Endothelial cell (in vitro differentiated cells): ENCODE data around the gene UBAP1L. TPM values are rescaled to one million over a fixed set of nuclear protein-coding genes. Genes with fewer than 3 reads are reported as not detected.

ENCODE experiments used
- DNase-seq: peaks from one replicate; pipeline ENCODE4 v3.0.0; 2021; ENCODE audit warnings: low spot score
- H3K27ac Mint-ChIP-seq: one replicate; pipeline ENCODE4 v1.8.0; 2021; ENCODE audit warnings: mixed read lengths, inconsistent platforms; ENCODE audit not compliant: unreplicated experiment
- H3K27me3 Mint-ChIP-seq: one replicate; pipeline ENCODE4 v1.8.0; 2021; ENCODE audit warnings: mild to moderate bottlenecking, moderate library complexity, mixed read lengths, inconsistent platforms; ENCODE audit not compliant: unreplicated experiment
- H3K36me3 Mint-ChIP-seq: one replicate; pipeline ENCODE4 v1.8.0; 2021; ENCODE audit warnings: mild to moderate bottlenecking, low read depth, mixed read lengths, inconsistent platforms; ENCODE audit not compliant: unreplicated experiment
- H3K4me1 Mint-ChIP-seq: one replicate; pipeline ENCODE4 v1.8.0; 2021; ENCODE audit warnings: mild to moderate bottlenecking, mixed read lengths, inconsistent platforms; ENCODE audit not compliant: unreplicated experiment
- H3K4me3 Mint-ChIP-seq: one replicate; pipeline ENCODE4 v1.8.0; 2021; ENCODE audit warnings: mild to moderate bottlenecking, mixed read lengths, inconsistent platforms; ENCODE audit not compliant: unreplicated experiment
- H3K9me3 Mint-ChIP-seq: one replicate; pipeline ENCODE4 v1.8.0; 2021; ENCODE audit warnings: mixed read lengths, inconsistent platforms; ENCODE audit not compliant: unreplicated experiment
- CTCF ChIP-seq: fragments of 200-600 bp; sonication (generic); IDR thresholded peaks from one replicate; pipeline ENCODE4 v1.5.0; 2021; ENCODE audit warnings: antibody characterized with exemption; ENCODE audit not compliant: unreplicated experiment
- total RNA-seq: library from RNA; stranded (reverse); fragmentation: NEBNext Ultra II Directional; extraction: Animal tissue kit (Norgen Biotek cat#: 25700); gene quantifications from one replicate; pipeline ENCODE4 v1.2.1, GENCODE V29; 2021; ENCODE audit not compliant: unreplicated experiment

UBAP1L gene
- total RNA-seq, 1 donor from 2014 or later: 1.8 TPM

GRCh38 chr15:65133548-65134200 lies 18.7 kb upstream of the UBAP1L start, which contains the start of gene PDCD7:
TSS of gene PDCD7 (minus strand) at chr15:65133808. CDS start at chr15:65133781, 27 bp downstream.
- Mint-ChIP-seq H3K27me3 (peaks cover 12% of the 10 kb centered on the region), H3K4me3 (peak within 1 kb of the TSS; percentile 97), H3K4me1 (peaks cover 15% of the 10 kb centered on the region), H3K9me3 (peaks cover 6% of the 10 kb centered on the region), H3K36me3 (peaks cover 13% of the 10 kb centered on the region), H3K27ac (peak within 1 kb of the TSS; percentile 90)
- no peak for TF ChIP-seq CTCF
- DNase-seq: peak; percentile 60

DNA sequence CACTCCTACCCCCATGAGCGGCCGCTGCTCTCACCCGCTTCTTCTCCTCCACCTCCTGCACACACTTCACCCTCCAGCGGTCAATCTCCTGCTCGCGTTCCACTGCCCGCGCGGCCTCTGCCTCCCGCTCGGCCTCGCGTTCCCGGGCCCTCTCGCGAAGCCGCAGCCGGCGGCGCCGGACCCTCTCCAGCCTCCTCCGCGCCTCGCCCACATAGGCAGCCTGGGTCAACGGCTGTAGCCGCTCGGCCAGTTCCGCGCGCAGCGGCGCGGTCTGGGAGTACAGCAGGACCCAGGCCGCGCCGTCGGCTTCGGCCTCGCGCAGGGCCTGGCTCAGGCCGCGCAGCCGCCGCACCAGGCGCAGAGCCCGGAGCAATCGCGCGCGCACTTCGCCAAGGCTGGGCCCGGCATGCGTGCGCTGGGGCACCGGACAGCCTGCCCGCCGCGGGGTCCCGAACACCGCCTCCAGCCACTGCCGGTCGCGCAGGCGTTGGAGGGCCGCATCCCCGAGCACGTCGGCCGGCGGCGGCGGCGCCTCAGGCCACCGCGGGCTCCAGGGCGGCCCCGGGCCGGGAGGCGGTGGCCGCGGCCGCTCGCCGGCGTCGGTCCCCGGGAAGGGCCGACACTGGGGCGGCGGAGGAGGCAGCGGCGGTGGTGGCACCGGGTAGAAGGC lies 18.0 kb upstream of the UBAP1L start:
- TF ChIP-seq CTCF: no peak
- peaks cover 6% of the 10 kb centered on the region for H3K9me3 Mint-ChIP-seq

DNA sequence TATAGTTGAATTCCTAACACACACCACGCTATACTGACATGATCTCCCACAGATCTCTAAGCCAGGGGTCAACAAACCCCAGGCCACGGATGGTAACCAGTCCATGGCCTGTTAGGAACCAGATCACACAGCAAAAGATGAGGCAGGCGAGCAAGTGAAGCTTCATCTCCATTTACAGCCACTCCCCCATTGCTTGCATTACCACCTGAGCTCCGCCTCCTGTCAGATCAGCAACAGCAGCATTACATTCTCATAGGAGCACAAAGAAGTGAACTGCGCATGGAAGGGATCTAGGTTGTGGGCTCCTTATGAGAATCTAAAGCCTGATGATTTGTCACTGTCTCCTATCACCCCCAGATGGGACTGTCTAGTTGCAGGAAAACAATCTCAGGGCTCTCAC lies 15.9 kb upstream of the UBAP1L start:
- no peak overlapping the region for H3K27ac Mint-ChIP-seq
- no peak for DNase-seq
- H3K9me3 Mint-ChIP-seq: no peaks in the 10 kb centered on the region
- no peak for TF ChIP-seq CTCF
- H3K4me1 Mint-ChIP-seq: peaks cover 15% of the 10 kb centered on the region
- no peak overlapping the region for H3K4me3 Mint-ChIP-seq
- peaks cover 12% of the 10 kb centered on the region for H3K27me3 Mint-ChIP-seq
- peaks cover 18% of the 10 kb centered on the region for H3K36me3 Mint-ChIP-seq

More for the DNA sequence above, 18.0 kb upstream of the UBAP1L start:
- peak overlapping the region; percentile 91 for H3K4me3 Mint-ChIP-seq
- peaks cover 12% of the 10 kb centered on the region for H3K27me3 Mint-ChIP-seq
- peak; percentile 74 for DNase-seq
- peaks cover 16% of the 10 kb centered on the region for H3K36me3 Mint-ChIP-seq
- H3K27ac Mint-ChIP-seq: peak overlapping the region; percentile 52
- peaks cover 15% of the 10 kb centered on the region for H3K4me1 Mint-ChIP-seq

DNA sequence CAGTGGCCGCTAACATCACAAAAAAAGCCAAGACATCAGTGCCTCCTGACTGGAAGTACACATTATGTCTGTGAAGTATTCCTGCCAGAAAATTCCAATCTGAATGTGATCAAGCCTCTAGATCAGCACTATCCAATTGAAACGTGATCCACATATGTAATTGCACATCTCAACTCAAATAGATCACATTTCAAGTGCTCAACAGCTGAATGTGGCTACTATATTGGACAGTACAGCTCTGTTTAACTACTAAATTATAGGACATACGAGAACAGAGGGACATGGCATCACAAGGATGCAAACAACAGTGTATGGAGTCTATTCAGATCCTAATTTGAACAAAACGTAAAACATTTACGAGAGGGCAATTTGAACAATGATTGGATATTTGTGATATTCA lies 542 bp upstream of the UBAP1L start:
- H3K4me3 Mint-ChIP-seq: no peak overlapping the region
- H3K27me3 Mint-ChIP-seq: no peaks in the 10 kb centered on the region
- H3K9me3 Mint-ChIP-seq: no peaks in the 10 kb centered on the region
- H3K36me3 Mint-ChIP-seq: peaks cover 15% of the 10 kb centered on the region
- TF ChIP-seq CTCF: no peak
- no peak for DNase-seq
- no peak overlapping the region for H3K27ac Mint-ChIP-seq
- peaks cover 6% of the 10 kb centered on the region for H3K4me1 Mint-ChIP-seq

GRCh38 chr15:65110676-65111292 lies 4.2 kb downstream of the UBAP1L start:
- Mint-ChIP-seq H3K36me3 (peaks cover 6% of the 10 kb centered on the region), H3K4me3 (no peak overlapping the region), H3K9me3 (no peaks in the 10 kb centered on the region), H3K27ac (peak overlapping the region; percentile 43), H3K4me1 (peaks cover 10% of the 10 kb centered on the region), H3K27me3 (no peaks in the 10 kb centered on the region)
- TF ChIP-seq CTCF: no peak
- no peak for DNase-seq
